Activated CD8-positive, alpha-beta T cell treated with anti-CD3 and anti-CD28 coated beads for 36 hours (primary cell): ENCODE results near the gene FILIP1. TPM values are rescaled to one million over a fixed set of nuclear protein-coding genes. Genes with fewer than 3 reads are reported as not detected.

Source experiments
- ATAC-seq: fragments of 200-7000 bp; cut with Tn5 transposase; one replicate; pipeline ENCODE4 v1.10.0; 2021; ENCODE audit warnings: mild to moderate bottlenecking, moderate library complexity
- CTCF ChIA-PET: fragments of 350-600 bp; sonication (Branson Sonifier 250); formaldehyde crosslinking; loops from one replicate; lab custom pipeline; 2021; ENCODE audit warnings: antibody characterized with exemption; lab: Charles Lee
- POLR2A ChIA-PET: fragments of 350-600 bp; sonication (Branson Sonifier 250); formaldehyde crosslinking; loops from one replicate; lab custom pipeline; 2021; ENCODE audit warnings: antibody characterized with exemption; lab: Charles Lee
- DNase-seq: peaks from one replicate; pipeline ENCODE4 v3.0.0-alpha.2; 2020
- H3K27ac Mint-ChIP-seq: one replicate; pipeline ENCODE4 v1.8.0; 2021; ENCODE audit warnings: mild to moderate bottlenecking, mixed read lengths
- H3K27me3 Mint-ChIP-seq: one replicate; pipeline ENCODE4 v1.8.0; 2021; ENCODE audit warnings: mixed read lengths
- H3K36me3 Mint-ChIP-seq: one replicate; pipeline ENCODE4 v1.8.0; 2021; ENCODE audit warnings: low read depth, mixed read lengths
- H3K4me1 Mint-ChIP-seq: one replicate; pipeline ENCODE4 v1.8.0; 2021; ENCODE audit warnings: low read depth, mixed read lengths
- H3K4me3 Mint-ChIP-seq: one replicate; pipeline ENCODE4 v1.8.0; 2021; ENCODE audit warnings: mild to moderate bottlenecking, moderate library complexity, mixed read lengths
- H3K9me3 Mint-ChIP-seq: one replicate; pipeline ENCODE4 v1.8.0; 2021; ENCODE audit warnings: mixed read lengths
- intact Hi-C: fragments of 100-400 bp; cut with micrococcal nuclease; formaldehyde crosslinking; loops from one replicate; pipeline ENCODE4 v1.10.0; 2022
- total RNA-seq, 2 experiments: library from RNA; stranded (reverse); gene quantifications; one replicate each; pipeline ENCODE4 v1.2.3, GENCODE V29; 2021
- TF ChIP-seq, protein P1 (sequence below): fragments of 200-600 bp; IDR thresholded peaks from one replicate; pipeline ENCODE4 v1.8.0; 2022; ENCODE audit warnings: antibody characterized with exemption, mild to moderate bottlenecking

The FILIP1 gene
- total RNA-seq, 2 experiments from 2014 or later: 0.07 TPM; not detected in 1

DNA sequence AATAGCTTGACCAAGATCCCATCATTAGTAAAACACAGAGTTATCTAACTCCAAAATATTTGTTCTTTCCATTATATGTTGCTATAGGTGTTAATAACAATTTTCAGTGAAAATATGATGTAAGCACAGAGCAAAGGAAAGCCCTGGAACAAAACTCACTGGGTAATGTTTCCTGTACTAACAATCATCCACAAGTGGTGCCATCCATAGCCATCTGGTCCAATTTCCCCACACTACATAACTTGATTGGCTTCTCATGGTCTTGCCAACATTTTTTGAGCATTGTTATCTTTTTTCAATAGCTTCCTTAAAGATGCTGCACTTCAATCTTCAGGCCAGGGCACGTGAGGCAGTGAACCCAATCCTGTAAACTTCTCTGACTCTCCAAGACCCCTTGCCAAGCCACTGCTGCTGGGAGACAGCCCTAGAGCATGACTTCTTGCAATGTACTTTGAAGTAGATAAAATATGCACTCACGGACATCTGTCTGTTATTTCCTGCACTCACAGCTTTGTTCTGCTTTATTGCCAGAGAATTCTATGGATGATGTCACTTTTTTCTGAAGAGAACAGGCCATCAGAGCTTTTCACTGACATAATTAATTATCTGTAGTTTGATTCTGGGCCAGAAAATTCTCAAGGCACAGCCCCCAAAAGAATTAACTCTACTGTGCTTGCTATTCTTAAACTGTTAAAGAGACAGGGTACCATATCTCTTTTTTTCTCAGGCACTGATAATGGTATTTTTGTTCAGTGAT, 111.5 kb downstream of the FILIP1 start:
- Mint-ChIP-seq H3K27ac (no peak overlapping the region), H3K4me1 (no peaks in the 10 kb centered on the region), H3K4me3 (no peak overlapping the region), H3K9me3 (no peaks in the 10 kb centered on the region), H3K27me3 (no peaks in the 10 kb centered on the region), H3K36me3 (no peaks in the 10 kb centered on the region)
- CTCF ChIA-PET: no interaction called here
- DNase-seq: no peak
- intact Hi-C loops: no loop called here
- ATAC-seq: no peak
- POLR2A ChIA-PET: no interaction called here
- TF ChIP-seq, protein P1, sequence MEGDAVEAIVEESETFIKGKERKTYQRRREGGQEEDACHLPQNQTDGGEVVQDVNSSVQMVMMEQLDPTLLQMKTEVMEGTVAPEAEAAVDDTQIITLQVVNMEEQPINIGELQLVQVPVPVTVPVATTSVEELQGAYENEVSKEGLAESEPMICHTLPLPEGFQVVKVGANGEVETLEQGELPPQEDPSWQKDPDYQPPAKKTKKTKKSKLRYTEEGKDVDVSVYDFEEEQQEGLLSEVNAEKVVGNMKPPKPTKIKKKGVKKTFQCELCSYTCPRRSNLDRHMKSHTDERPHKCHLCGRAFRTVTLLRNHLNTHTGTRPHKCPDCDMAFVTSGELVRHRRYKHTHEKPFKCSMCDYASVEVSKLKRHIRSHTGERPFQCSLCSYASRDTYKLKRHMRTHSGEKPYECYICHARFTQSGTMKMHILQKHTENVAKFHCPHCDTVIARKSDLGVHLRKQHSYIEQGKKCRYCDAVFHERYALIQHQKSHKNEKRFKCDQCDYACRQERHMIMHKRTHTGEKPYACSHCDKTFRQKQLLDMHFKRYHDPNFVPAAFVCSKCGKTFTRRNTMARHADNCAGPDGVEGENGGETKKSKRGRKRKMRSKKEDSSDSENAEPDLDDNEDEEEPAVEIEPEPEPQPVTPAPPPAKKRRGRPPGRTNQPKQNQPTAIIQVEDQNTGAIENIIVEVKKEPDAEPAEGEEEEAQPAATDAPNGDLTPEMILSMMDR: no peak

DNA sequence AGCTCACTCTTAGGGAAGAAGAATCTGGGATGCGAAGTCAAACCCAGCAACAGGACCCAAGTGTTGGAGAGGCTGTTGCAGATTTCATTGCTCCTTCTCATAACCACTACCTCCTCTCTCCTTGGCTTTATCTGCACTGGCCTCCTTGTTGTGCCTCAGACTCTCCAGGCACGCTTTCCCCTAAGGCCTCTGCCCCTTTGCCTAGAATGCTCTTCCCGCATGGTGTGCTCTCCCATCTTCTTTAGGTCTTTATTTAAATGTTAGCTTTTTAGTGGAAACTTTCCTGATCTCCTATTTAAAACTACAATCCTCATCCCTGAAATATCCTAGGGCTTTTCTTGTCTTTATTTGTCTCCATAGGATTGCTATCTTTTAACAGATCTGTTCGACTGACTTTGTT, 114.1 kb downstream of the FILIP1 start:
- TF ChIP-seq, protein P1: no peak
- CTCF ChIA-PET: no interaction called here
- H3K27me3 Mint-ChIP-seq: no peaks in the 10 kb centered on the region
- intact Hi-C loops: no loop called here
- H3K9me3 Mint-ChIP-seq: no peaks in the 10 kb centered on the region
- H3K4me3 Mint-ChIP-seq: no peak overlapping the region
- H3K27ac Mint-ChIP-seq: no peak overlapping the region
- DNase-seq (no peak), ATAC-seq (no peak)
- POLR2A ChIA-PET: no interaction called here
- no peaks in the 10 kb centered on the region for H3K36me3 Mint-ChIP-seq
- no peaks in the 10 kb centered on the region for H3K4me1 Mint-ChIP-seq

DNA sequence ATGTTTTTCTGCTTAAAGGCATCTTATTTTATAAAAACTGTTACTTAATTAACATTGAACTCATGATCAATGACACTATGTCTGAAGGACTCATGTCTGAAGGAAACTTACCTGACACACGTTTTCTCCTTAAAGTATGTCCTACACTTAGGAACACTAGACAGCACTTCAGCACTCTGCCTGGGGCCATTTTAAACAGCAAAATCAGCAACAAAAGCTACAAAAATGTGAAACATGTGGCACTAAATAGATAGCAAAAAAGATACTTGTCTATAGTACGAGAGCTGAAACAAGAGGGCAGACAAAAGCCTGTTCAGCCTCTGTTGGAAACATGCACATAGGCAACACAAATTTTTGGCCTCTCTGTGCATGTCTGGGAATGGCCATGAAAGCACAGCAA, 115.5 kb downstream of the FILIP1 start:
- CTCF ChIA-PET: interaction anchor here (1.2 kb wide), 1 partner anchor 502 kb away, joined by 3 read pairs; no protein-coding TSS in a partner anchor
- Mint-ChIP-seq H3K4me3 (no peak overlapping the region), H3K27me3 (no peaks in the 10 kb centered on the region), H3K9me3 (no peaks in the 10 kb centered on the region), H3K4me1 (no peaks in the 10 kb centered on the region), H3K27ac (no peak overlapping the region), H3K36me3 (no peaks in the 10 kb centered on the region)
- POLR2A ChIA-PET: interaction anchor here (1.7 kb wide), 1 partner anchor 9 kb away, joined by 3 read pairs; no protein-coding TSS in a partner anchor
- ATAC-seq: no peak
- intact Hi-C loops: no loop called here
- no peak for DNase-seq
- TF ChIP-seq, protein P1: no peak

DNA sequence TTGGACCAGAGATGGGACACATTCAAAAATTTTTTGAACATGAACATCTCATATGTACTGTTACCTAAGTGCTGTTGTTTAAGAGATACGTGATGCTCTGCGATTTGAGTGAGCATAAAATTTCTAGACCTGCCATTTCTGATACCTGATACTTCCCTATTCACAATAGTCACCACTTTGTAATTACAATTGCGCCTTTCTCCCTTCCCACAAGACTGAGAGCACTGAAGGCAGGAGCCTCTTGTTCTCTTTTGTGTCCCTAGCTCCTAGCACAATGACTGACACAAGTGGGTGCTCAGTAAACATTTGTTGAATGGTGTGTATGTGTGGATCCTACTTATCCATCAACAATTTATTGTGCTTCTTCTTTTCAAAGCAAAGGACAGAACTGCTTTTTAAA, 116.2 kb downstream of the FILIP1 start:
- ChIA-PET CTCF (interaction anchor here (1.2 kb wide), 1 partner anchor 503 kb away, joined by 3 read pairs; no protein-coding TSS in a partner anchor), POLR2A (interaction anchor here (1.7 kb wide), 1 partner anchor 8 kb away, joined by 3 read pairs; no protein-coding TSS in a partner anchor)
- Mint-ChIP-seq H3K4me3 (no peak overlapping the region), H3K36me3 (no peaks in the 10 kb centered on the region), H3K4me1 (no peaks in the 10 kb centered on the region), H3K9me3 (no peaks in the 10 kb centered on the region), H3K27ac (no peak overlapping the region), H3K27me3 (no peaks in the 10 kb centered on the region)
- ATAC-seq (no peak), DNase-seq (no peak)
- intact Hi-C loops: no loop called here
- TF ChIP-seq, protein P1: no peak

DNA sequence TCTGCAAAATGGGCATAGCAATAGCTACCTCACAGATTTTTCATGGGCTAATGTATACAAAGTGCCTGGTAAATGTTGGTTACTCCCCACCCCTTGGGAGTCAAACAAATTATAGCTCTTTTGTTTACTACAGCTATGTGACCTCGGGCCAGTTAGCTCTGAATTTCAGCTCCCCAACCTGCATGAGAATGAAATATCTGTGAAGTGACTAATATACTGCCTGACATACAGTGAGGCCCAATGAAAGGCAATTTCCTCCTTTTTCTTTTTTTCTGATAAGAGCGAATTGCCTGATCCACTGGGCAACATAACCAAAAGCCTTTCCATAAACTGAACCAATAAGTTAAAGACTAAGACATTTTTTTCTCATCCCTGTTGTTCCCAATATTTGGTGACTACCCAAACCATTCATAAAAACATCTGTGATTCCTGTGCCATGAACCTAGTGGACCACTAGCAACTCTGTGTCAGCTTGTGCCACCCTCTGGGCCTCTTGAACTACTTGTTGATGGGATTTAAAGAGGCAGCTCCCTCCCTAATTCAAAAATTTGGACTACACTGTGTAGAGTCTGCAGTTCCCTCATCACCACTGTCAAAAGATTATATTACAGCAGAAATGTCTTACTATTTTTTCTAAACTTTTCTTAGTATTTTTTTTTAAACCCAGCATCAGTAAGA, 117.1 kb downstream of the FILIP1 start:
- no peaks in the 10 kb centered on the region for H3K4me1 Mint-ChIP-seq
- no peaks in the 10 kb centered on the region for H3K36me3 Mint-ChIP-seq
- no peak overlapping the region for H3K4me3 Mint-ChIP-seq
- POLR2A ChIA-PET: no interaction called here
- no peak overlapping the region for H3K27ac Mint-ChIP-seq
- CTCF ChIA-PET: interaction anchor here (0.8 kb wide), 1 partner anchor 110 kb away, joined by 3 read pairs; no protein-coding TSS in a partner anchor
- no peak for DNase-seq
- intact Hi-C loops: no loop called here
- H3K27me3 Mint-ChIP-seq: no peaks in the 10 kb centered on the region
- TF ChIP-seq, protein P1: no peak
- no peak for ATAC-seq
- no peaks in the 10 kb centered on the region for H3K9me3 Mint-ChIP-seq
